ENCODE data around the gene SOX5. TPM values are rescaled to one million over a fixed set of nuclear protein-coding genes. Genes with fewer than 3 reads are reported as not detected.

The SOX5 gene
- total and polyA plus RNA-seq, 2 of the 8 experiments (the other 6 are each of a cell fraction or from before 2014, with no cell fraction given): 2.2 to 2.6 TPM

- no peak overlapping the region for H3K4me2 ChIP-seq (ENCODE audit: insufficient read depth in 1 of 2, low read depth in 2 of 2, low read length in 2 of 2)
Observed at GRCh38 chr12:23559268-23559753, 390.2 kb downstream of the SOX5 start.

More at GRCh38 chr12:23559268-23559753, 390.2 kb downstream of the SOX5 start:
- DNase-seq (ENCODE audit: low read depth in 1 of 2, low spot score in 2 of 2) (no peak), FAIRE-seq (no peak)
- 96% methylated on average over 2 of the region's 2 CpGs; no CpG with 5 or more reads in 1 of the 2 experiments for WGBS, 2 experiments (ENCODE audit: extremely low coverage in 1 of 2, insufficient coverage in 1 of 2, insufficient read length in 1 of 2, insufficient replicate concordance in 2 of 2, low coverage in 1 of 2, low lambda C conversion rate in 2 of 2, missing lambda C conversion rate in 1 of 2)
- Histone ChIP-seq H3K9me3 (ENCODE audit: insufficient read depth in 2 of 2, low read depth in 1 of 2, low read length in 1 of 2) (no peaks in the 10 kb centered on the region), H3K14ac (ENCODE audit: insufficient read length) (no peak overlapping the region), H3K4ac (replicated peaks; ENCODE audit: insufficient read length, low read depth, low read length) (no peak overlapping the region), H3K79me2 (ENCODE audit: control insufficient read depth in 1 of 2, insufficient read depth in 2 of 2, low read length in 2 of 2) (no peaks in the 10 kb centered on the region), H3K18ac (ENCODE audit: extremely low read depth, low read length) (no peak overlapping the region), H2BK20ac (ENCODE audit: low read length) (no peak overlapping the region), H4K20me1 (replicated peaks in 1 of 2; ENCODE audit: control insufficient read depth in 1 of 2, insufficient read depth in 2 of 2, low read length in 2 of 2) (no peaks in the 10 kb centered on the region), H2BK120ac (replicated peaks; ENCODE audit: low read depth, low read length) (no peak overlapping the region), H3K27me3 (replicated peaks in 1 of 4; ENCODE audit: control insufficient read depth in 3 of 4, extremely low read depth in 1 of 4, insufficient read depth in 3 of 4, low read length in 3 of 4) (no peaks in the 10 kb centered on the region), H2AFZ (ENCODE audit: low read length) (no peak overlapping the region), H2BK15ac (ENCODE audit: low read length) (no peak overlapping the region), H4K91ac (replicated peaks; ENCODE audit: insufficient read length, low read length) (no peak overlapping the region), H2AK5ac (ENCODE audit: low read depth, low read length) (no peak overlapping the region), H3K56ac (replicated peaks; ENCODE audit: insufficient read length, low read depth, low read length) (no peak overlapping the region), H3K36me3 (ENCODE audit: control insufficient read depth in 2 of 4, insufficient read depth in 4 of 4, low read length in 3 of 4) (no peaks in the 10 kb centered on the region), H3K9ac (replicated peaks in 1 of 4; ENCODE audit: extremely low read depth in 1 of 4, low read depth in 3 of 4, low read length in 3 of 4) (no peak overlapping the region), H3K79me1 (ENCODE audit: low read depth, low read length) (no peaks in the 10 kb centered on the region), H3K4me1 (replicated peaks in 1 of 4; ENCODE audit: control insufficient read depth in 3 of 4, insufficient read depth in 4 of 4, low read length in 3 of 4) (peaks cover 2 to 7% (median 4%) of the 10 kb centered on the region in 4 experiments; a peak in 5 of 7 replicates), H4K5ac (ENCODE audit: insufficient read length, low read depth, low read length) (no peak overlapping the region), H3K23me2 (ENCODE audit: low read depth, low read length) (no peaks in the 10 kb centered on the region), H2BK5ac (ENCODE audit: low read depth, low read length) (no peak overlapping the region), H2BK12ac (ENCODE audit: low read depth, low read length) (no peak overlapping the region), H4K8ac (ENCODE audit: extremely low read depth, insufficient read depth, low read length) (no peak overlapping the region), H3K27ac (ENCODE audit: low read depth, low read length) (no peak overlapping the region), H3K23ac (ENCODE audit: insufficient read length) (no peak overlapping the region), H3K4me3 (ENCODE audit: extremely low read depth in 1 of 4, insufficient read depth in 2 of 4, low read depth in 3 of 4, low read length in 4 of 4) (no peak overlapping the region)
- ChIA-PET CTCF (ENCODE audit: partially characterized antibody) (interaction anchor here (0.6 to 0.7 kb wide), 2 partner anchors 66 to 92 kb away, joined by 3 read pairs; no protein-coding TSS in a partner anchor), POLR2A (ENCODE audit: partially characterized antibody) (no interaction called here)
- TF ChIP-seq ATF3 (IDR thresholded peaks at IDR 0.05; ENCODE audit: insufficient read depth, low read depth, low read length) (no peak), ZNF274 (IDR thresholded peaks at IDR 0.05; ENCODE audit: borderline replicate concordance, extremely low read depth, low read length) (no peak)
